Measurements from ENCODE around the gene ADAM8.

Gene ADAM8

DNA sequence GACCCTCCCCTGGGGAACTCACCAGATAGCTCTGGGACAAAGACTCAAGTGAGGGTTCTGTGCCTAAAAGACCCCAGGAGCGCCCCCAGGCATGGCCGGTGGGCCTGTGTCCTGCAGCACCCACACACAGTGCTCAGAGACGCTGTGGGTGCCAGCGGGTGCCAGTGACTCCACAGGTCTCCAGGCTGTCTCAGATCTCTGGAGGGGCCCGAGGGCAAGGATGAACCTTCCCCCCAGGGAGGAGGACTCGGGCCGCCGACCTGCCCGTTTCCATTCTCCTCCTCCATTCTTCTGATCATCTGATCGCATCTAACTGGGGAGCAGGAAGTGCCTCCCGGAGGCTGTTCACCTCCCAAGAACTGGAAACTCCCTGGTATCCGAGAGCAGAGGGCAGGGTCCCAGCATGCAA, 980 bp downstream of the ADAM8 start:
- DNase-seq (ENCODE audit: low spot score) = no peak
- ChIA-PET POLR2A (ENCODE audit: low non-redundant PET) (interaction anchor here (0.7 to 1.4 kb wide), 4 partner anchors 15 to 32 kb away, joined by 3 to 6 read pairs (median 4); no protein-coding TSS in a partner anchor), CTCF (interaction anchor here (0.7 to 1.0 kb wide), 3 partner anchors 18 to 32 kb away, joined by 3 to 6 read pairs (median 4); no protein-coding TSS in a partner anchor)
- TF ChIP-seq, protein P1, sequence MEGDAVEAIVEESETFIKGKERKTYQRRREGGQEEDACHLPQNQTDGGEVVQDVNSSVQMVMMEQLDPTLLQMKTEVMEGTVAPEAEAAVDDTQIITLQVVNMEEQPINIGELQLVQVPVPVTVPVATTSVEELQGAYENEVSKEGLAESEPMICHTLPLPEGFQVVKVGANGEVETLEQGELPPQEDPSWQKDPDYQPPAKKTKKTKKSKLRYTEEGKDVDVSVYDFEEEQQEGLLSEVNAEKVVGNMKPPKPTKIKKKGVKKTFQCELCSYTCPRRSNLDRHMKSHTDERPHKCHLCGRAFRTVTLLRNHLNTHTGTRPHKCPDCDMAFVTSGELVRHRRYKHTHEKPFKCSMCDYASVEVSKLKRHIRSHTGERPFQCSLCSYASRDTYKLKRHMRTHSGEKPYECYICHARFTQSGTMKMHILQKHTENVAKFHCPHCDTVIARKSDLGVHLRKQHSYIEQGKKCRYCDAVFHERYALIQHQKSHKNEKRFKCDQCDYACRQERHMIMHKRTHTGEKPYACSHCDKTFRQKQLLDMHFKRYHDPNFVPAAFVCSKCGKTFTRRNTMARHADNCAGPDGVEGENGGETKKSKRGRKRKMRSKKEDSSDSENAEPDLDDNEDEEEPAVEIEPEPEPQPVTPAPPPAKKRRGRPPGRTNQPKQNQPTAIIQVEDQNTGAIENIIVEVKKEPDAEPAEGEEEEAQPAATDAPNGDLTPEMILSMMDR (conservative IDR thresholded peaks at IDR 0.05; ENCODE audit: low read depth) = no peak
- peak overlapping the region; percentile 33; the same call in 1 of the 2 replicates for H3K27ac ChIP-seq

DNA sequence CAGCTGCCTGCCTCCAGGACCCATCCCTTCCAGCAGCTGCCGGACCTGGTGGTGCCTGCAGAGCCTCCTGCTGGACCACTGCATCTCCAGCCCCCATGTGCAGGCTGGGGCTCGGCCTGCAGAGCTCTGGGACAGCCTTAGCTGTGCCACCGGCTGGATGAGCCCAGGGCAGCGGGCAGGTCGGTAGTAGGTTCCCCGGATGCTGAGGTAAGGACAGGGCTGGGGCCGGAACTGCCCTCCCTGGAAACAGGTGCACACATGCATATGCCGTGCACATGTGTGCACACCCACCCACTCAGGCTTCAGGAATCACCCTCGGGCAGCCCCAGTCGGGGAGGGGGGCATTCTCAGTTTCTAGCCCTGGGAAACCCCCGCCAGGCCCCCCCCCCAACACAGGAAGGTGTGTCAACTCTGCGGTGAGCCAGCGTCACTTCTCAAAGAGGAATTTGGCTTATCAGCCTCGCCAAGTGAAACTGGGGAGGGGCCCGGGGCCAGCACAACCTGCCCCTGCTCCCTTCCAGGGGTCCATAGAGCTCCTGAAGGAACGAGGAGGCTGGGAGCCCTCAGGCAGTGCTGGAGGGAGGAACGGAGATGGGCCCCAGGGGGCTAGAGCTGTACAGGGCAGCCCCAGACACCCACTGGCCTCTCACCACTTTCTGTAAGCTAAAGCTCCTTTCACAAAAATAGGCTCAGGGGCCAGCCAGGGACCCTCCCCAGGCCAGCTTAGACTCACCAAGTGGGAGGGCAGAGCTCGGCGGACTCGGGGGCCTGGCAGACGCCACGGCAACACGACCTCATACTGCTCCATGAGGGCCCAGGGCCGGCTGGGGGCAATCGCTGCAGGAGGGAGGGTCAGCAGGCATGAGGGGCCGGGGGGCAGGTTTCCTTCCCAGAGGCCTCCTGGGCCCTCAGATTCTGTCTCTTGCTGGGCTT, 1.7 kb downstream of the ADAM8 start:
- peak overlapping the region; percentile 33; the same call in 1 of the 2 replicates for H3K27ac ChIP-seq
- ChIA-PET CTCF (interaction anchor here (0.7 to 1.0 kb wide), 3 partner anchors 17 to 133 kb away, joined by 3 to 6 read pairs (median 4); no protein-coding TSS in a partner anchor), POLR2A (ENCODE audit: low non-redundant PET) (interaction anchor here (0.7 to 1.4 kb wide), 4 partner anchors 14 to 94 kb away, joined by 3 to 6 read pairs (median 4); no protein-coding TSS in a partner anchor)
- DNase-seq (ENCODE audit: low spot score) = peak; percentile 75
- TF ChIP-seq, protein P1 (conservative IDR thresholded peaks at IDR 0.05; ENCODE audit: low read depth) = no peak

DNA sequence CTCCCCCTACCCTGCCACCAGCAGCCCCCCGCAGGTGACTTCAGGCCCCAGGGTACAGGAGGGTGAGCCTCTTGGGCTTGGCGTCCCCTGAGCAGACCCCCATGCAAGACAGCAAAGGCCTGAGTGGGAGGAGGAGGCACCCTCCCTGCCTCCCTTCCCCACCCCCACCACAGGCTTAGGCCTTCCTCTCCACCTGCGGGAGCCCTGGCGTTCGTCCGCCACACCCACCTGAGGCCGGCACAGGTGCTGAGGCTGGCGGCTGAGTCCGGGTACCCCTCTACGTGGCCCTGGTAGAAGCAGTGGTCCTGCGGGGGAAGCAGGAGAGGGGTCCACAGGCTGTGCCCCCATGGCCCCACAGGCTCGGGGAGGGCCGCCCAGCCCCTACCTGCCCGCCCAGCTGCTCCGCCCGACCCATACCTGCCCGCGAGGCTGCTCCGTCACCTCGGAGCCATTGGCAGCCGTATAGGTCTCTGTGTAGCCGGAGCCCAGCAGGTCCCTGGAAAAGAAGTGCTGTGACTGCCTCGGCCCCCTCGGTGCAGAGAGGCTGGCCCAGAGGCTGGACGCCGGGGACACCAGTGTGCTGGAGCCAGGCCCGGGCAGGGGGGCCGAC, 3.0 kb downstream of the ADAM8 start:
- POLR2A ChIA-PET (ENCODE audit: low non-redundant PET) = no interaction called here
- TF ChIP-seq, protein P1 (conservative IDR thresholded peaks at IDR 0.05; ENCODE audit: low read depth) = no peak
- DNase-seq (ENCODE audit: low spot score) = no peak
- no peak overlapping the region for H3K27ac ChIP-seq
- CTCF ChIA-PET = interaction anchor here (0.6 kb wide), 1 partner anchor 11 kb away, joined by 4 read pairs; no protein-coding TSS in a partner anchor

DNA sequence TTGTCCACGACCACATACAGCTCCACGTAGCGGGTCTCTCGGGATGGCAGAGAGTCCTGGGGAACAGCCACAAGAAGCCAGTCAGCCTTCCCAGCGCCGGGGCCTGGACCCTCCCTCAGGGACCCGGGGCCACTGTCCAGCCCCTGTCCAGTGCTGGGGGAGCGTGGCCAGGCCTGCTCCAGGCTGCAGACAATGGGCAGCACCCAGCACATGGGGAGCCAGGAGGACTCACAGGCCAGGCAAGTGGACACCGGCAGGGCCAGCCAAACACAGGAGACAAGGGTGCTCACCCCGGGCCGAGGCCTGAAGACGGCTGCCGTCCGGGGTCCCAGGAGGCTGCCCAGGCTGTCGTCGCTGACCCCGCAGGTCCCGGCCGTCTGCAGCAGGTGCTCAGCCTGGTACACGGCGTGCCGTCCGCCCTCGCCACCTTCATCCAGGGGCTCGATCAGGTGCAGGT, 3.7 kb downstream of the ADAM8 start:
- CTCF ChIA-PET = interaction anchor here (1.0 kb wide), 1 partner anchor 35 kb away, joined by 3 read pairs; no protein-coding TSS in a partner anchor
- no peak for DNase-seq (ENCODE audit: low spot score)
- TF ChIP-seq, protein P1 (conservative IDR thresholded peaks at IDR 0.05; ENCODE audit: low read depth) = no peak
- POLR2A ChIA-PET (ENCODE audit: low non-redundant PET) = no interaction called here
- no peak overlapping the region for H3K27ac ChIP-seq

DNA sequence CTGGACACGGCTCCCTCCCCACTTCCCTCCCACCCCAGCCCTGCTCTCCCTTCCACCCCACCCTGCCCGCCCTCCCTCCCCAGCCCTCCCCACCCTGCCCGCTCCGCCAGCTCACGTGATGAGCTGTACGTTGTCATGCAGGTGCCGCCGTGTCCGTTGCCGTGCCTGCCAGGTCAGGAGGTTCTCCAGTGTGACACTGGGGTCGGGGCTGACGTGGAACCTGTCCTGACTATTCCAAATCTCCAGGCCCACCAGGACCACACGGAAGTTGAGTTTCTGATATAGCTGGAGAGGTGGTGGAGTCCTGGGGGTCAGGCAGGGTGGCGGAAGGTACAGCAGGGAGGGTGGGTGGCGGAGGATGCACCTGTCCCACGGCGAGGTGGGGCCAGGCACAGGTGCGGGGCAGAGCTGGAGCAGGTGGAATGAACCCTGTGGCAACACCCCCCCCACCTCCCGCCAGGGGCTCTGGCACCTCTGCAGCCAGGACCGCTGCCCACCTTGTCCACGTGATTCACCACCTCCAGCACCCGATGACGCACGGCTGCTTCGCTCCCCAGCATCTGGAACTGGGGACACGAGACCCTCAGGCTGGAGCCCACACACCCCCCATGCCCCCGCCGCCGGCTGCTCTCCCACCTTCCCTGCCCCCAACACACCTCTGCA, 4.2 kb downstream of the ADAM8 start:
- no peak overlapping the region for H3K27ac ChIP-seq
- POLR2A ChIA-PET (ENCODE audit: low non-redundant PET) = no interaction called here
- CTCF ChIA-PET = interaction anchor here (0.7 to 1.0 kb wide), 2 partner anchors 36 to 57 kb away, joined by 3 read pairs; no protein-coding TSS in a partner anchor
- TF ChIP-seq, protein P1 (conservative IDR thresholded peaks at IDR 0.05; ENCODE audit: low read depth) = no peak
- no peak for DNase-seq (ENCODE audit: low spot score)
